Mucosa of rectum (tissue), 2 donors: ENCODE results near the gene PPP1R14C.
A peak's percentile ranks its signal among the peaks of the same experiment; 100 is the strongest.
"Not testable (repeated sequence)": the region's sequence is repeated elsewhere in the genome, so short reads cannot be mapped to it uniquely, and the experiment has no call there.

Experiments used
- H3K27ac ChIP-seq, 2 donors: one replicate each; pipeline ENCODE4 v1.7.0; 2013; ENCODE audit warnings: inconsistent platforms in 2 of 2, low read depth in 2 of 2, low read length in 2 of 2
- H3K27me3 ChIP-seq, 2 donors: one replicate each; pipeline ENCODE4 v1.7.0; 2013; ENCODE audit warnings: low read length in 2 of 2; ENCODE audit not compliant: control insufficient read depth in 2 of 2, insufficient read depth in 2 of 2
- H3K36me3 ChIP-seq, 2 donors: one replicate each; pipeline ENCODE4 v1.7.0; 2013; ENCODE audit warnings: low read length in 2 of 2; ENCODE audit not compliant: control insufficient read depth in 2 of 2, insufficient read depth in 2 of 2
- H3K4me1 ChIP-seq, 2 donors: one replicate each; pipeline ENCODE4 v1.7.0; 2013; ENCODE audit warnings: low read length in 2 of 2, mild to moderate bottlenecking in 1 of 2; ENCODE audit not compliant: control insufficient read depth in 2 of 2, insufficient read depth in 2 of 2
- H3K4me3 ChIP-seq, 2 donors: one replicate each; pipeline ENCODE4 v1.7.0; 2013; ENCODE audit warnings: low read length in 2 of 2
- H3K9ac ChIP-seq, 2 donors: one replicate each; pipeline ENCODE4 v1.7.0; 2013; ENCODE audit warnings: low read length in 2 of 2, low read depth in 1 of 2, mild to moderate bottlenecking in 1 of 2
- H3K9me3 ChIP-seq, 2 donors: one replicate each; pipeline ENCODE4 v1.7.0; 2013; ENCODE audit warnings: low read length in 2 of 2; ENCODE audit not compliant: control insufficient read depth in 2 of 2
- donor health status: healthy.
- donor health status: Normal muscosa, but diverticular disease.

PPP1R14C gene

DNA sequence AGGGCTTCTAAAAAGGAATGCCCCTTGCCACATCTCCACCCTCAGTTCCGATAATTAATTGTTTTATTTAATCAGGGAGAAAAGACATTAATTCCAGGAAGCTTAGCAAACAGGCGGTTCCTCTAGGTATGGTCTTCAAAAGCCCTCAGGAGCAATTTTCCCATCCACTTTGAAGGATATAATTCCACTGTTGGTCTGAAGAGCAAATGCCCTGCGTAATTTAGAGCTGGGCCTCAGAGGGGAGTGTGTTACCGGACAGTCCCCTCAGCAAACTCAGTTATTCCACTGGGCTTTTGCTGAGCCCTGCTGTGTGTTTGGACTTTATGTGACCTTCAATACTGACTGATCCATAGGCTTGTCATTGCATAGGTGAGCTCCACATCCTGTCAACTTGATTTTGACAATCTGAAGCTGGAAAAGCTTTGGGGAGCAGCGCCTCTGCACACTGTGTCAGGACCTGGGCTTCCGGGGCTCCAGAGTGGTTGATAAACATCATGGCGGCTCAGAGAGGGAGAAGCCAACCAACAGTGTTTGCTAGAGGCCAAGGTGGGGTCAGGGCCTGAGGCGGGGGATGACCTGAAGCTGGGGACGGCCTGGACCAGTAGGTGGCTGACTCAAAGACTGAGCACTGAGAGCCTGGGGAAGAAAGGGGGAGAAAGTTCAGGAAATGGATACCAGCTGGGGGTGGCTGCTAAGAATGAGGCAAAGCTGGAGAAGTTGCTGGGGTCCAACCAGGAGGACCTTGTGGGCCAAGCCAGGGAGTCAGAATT, 43.5 kb downstream of the PPP1R14C start:
- Histone ChIP-seq H3K4me3 (no peak overlapping the region), H3K9me3 (no peaks in the 10 kb centered on the region), H3K4me1 (peaks cover 17 to 41% of the 10 kb centered on the region in 2 donors), H3K27me3 (no peaks in the 10 kb centered on the region), H3K36me3 (no peaks in the 10 kb centered on the region), H3K9ac (no peak overlapping the region), H3K27ac (peak overlapping the region; percentile 76 to 80)

DNA sequence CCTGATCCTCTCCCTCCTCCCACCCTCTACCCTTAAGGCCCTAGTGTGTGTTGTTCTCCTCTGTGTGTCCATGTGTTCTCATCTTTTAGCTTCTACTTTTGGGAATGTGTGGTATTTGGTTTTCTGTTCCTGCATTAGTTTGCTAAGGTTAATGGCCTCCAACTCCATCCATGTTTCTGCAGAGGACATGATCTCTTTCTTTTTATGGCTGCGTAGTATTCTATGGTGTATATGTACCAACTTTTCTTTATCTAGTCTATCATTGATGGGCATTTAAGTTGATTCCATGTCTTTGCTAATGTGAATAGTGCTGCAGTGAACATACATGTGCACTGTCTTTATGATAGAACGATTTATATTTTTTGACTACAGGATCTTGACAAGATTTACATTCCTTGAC, 44.6 kb downstream of the PPP1R14C start:
- not testable (repeated sequence) for H3K9ac ChIP-seq, H3K9me3 ChIP-seq, H3K27ac ChIP-seq, H3K27me3 ChIP-seq, H3K4me3 ChIP-seq, H3K36me3 ChIP-seq
- peaks cover 16 to 38% of the 10 kb centered on the region in 2 donors for H3K4me1 ChIP-seq

DNA sequence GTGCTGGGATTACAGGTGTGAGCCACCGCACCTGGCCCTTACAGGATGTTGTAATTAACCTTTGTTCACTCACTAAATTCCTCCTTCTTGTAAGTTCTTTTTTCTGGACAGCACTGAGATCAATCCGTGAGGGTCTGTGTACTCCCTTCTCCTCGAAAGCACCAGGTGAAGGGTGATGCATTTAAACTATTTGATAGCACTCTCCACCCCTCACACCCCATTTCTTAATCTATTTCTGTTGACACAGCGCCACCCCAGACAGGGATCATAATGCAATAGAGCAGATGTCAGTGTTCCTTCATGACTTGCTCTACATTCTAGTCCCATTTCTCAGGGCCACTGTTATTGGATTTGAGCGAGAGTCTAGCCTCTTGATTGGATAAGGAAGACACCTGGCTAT, 46.3 kb downstream of the PPP1R14C start:
- Histone ChIP-seq H3K4me3 (no peak overlapping the region), H3K36me3 (no peaks in the 10 kb centered on the region), H3K9ac (no peak overlapping the region), H3K27ac (peak overlapping the region in 1 of 2 donors; percentile 5), H3K27me3 (no peaks in the 10 kb centered on the region), H3K4me1 (peaks cover 8 to 26% of the 10 kb centered on the region in 2 donors), H3K9me3 (no peaks in the 10 kb centered on the region)

DNA sequence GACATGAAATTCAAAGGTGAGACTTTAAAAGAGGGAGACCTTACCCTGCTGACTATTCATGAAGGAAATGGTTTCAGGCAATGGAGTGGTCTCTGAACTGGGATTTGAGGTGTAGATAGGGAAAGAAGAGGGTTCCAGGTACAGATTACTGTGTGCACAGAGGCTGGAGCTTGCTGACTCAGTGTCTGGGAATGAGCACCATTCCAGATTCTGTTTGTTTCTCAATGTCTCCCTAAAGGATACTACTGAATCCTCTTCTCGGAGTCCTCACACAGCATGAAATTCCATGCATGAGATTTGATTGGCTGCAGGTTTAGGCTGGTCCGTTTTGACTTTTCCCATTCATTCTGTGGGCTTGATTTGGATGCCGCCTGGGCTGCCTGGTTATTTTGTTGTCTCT, 49.0 kb downstream of the PPP1R14C start:
- H3K27me3 ChIP-seq, result no peaks in the 10 kb centered on the region
- H3K27ac ChIP-seq, result no peak overlapping the region
- H3K4me3 ChIP-seq, result no peak overlapping the region
- H3K9ac ChIP-seq, result no peak overlapping the region
- peaks cover 11 to 16% of the 10 kb centered on the region in 2 donors for H3K4me1 ChIP-seq
- no peaks in the 10 kb centered on the region for H3K36me3 ChIP-seq
- H3K9me3 ChIP-seq, result no peaks in the 10 kb centered on the region

DNA sequence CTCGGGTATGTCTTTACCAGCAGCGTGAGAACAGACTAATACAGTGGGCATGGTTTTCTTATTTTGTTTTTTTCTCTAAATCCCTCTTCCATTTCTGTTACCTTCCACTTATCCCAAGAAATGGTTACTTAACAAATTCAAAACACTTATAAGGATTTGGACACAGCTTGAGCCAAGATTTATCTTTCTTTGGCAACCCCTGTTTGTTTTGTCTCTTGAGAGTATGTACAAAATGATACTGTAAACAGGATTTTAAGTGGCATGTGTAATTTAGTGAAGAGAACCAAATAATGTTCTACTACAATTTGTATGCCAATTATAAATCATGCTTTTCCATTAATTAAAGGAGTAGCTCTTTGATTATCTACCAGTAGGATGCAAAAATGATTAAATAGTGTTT, 51.4 kb downstream of the PPP1R14C start:
- peaks cover 16 to 19% of the 10 kb centered on the region in 2 donors for H3K4me1 ChIP-seq
- H3K9ac ChIP-seq, result no peak overlapping the region
- H3K9me3 ChIP-seq, result no peaks in the 10 kb centered on the region
- H3K27me3 ChIP-seq, result no peaks in the 10 kb centered on the region
- H3K36me3 ChIP-seq, result no peaks in the 10 kb centered on the region
- H3K27ac ChIP-seq, result no peak overlapping the region
- H3K4me3 ChIP-seq, result no peak overlapping the region

DNA sequence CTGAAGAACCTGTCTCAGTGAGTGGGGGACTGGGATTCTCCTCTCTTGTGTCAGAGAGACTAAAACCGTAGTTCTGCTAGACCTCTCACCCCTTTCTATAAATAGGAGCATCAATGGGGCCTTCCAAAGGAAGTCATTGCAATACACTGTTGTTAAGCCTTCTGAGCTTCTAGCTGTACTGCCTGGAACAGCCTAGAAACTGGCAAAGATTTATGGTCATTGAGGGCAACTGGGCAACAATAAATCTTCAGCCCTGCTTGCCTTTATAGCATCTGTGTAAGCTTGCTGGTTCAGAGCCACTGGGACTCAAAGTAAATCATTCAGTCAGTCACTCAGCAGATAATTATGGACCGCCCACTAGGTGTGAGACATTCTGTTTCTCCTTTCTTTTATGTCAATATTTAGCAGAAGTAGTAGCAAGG, 53.2 kb downstream of the PPP1R14C start:
- H3K36me3 ChIP-seq, result no peaks in the 10 kb centered on the region
- H3K27me3 ChIP-seq, result no peaks in the 10 kb centered on the region
- H3K9me3 ChIP-seq, result no peaks in the 10 kb centered on the region
- peak overlapping the region in 1 of 2 donors; percentile 58 for H3K9ac ChIP-seq
- no peak overlapping the region for H3K4me3 ChIP-seq
- H3K27ac ChIP-seq, result peak overlapping the region; percentile 82 to 88
- peaks cover 26 to 29% of the 10 kb centered on the region in 2 donors for H3K4me1 ChIP-seq

DNA sequence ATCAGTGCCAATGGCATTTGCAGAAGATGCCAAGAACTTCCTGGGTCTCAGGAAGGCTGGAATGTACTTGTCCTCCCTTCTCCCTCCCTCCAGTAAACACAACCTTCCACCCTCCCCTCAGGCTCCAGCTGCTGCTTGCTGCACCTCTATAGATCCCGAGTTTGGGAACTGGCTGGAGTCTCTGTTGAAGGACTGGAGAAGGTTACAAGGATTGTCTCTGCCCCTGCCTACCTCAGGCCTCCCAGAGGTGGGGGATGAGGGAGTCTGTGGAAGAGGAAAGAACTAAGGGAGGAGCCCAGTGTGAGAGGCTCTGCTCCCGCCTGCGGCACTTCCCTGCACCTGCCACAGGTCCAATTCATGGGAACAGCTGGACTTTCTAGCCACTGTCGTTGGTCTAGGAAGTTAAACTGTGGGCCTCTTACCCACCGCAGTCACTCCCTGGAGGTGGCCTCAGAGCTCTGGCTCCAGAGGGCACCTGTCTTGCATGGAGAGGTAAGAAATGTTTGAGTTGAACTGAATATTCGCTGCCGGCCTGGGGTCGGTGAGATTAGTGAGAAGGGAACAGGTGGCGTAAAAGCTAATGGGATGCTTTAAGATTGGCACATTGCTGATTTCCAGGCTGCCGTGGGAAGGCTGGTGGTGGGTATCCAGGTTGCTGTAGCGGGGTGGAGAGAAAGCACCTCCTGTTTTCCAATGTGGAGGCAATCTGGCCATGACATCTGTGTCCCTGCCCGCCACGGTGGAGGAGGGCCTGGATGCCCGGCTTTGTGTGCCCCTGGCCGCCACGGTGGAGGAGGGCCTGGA, 54.3 kb downstream of the PPP1R14C start:
- peaks cover 34 to 40% of the 10 kb centered on the region in 2 donors for H3K4me1 ChIP-seq
- peak overlapping the region; percentile 49 to 56 for H3K9ac ChIP-seq
- H3K27ac ChIP-seq, result peak overlapping the region; percentile 82 to 88
- no peaks in the 10 kb centered on the region for H3K27me3 ChIP-seq
- peak overlapping the region in 1 of 2 donors; percentile 26 for H3K4me3 ChIP-seq
- H3K36me3 ChIP-seq, result no peaks in the 10 kb centered on the region
- H3K9me3 ChIP-seq, result no peaks in the 10 kb centered on the region

DNA sequence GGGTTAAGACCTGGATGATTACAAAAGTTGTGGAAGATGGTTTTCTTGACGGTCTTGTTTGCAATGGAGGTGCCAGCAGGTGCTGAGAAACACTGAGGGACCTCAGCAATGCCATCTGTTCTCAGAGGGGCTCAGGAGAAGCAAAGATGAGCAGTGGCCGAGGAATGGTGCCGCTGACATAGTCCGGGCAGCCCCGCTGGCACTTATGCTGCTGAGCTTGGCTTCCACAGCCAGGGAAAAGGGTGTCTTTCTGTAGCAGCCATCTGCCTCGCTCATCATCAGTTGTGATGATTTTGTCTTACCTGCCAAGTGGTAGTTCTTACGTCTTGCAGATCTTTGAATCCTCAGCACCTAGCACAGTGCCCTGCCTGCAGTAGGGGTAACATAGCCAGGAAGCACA, 55.7 kb downstream of the PPP1R14C start:
- H3K4me1 ChIP-seq, result peaks cover 46 to 51% of the 10 kb centered on the region in 2 donors
- no peak overlapping the region for H3K9ac ChIP-seq
- H3K27me3 ChIP-seq, result no peaks in the 10 kb centered on the region
- no peaks in the 10 kb centered on the region for H3K36me3 ChIP-seq
- no peaks in the 10 kb centered on the region for H3K9me3 ChIP-seq
- H3K4me3 ChIP-seq, result no peak overlapping the region
- no peak overlapping the region for H3K27ac ChIP-seq

DNA sequence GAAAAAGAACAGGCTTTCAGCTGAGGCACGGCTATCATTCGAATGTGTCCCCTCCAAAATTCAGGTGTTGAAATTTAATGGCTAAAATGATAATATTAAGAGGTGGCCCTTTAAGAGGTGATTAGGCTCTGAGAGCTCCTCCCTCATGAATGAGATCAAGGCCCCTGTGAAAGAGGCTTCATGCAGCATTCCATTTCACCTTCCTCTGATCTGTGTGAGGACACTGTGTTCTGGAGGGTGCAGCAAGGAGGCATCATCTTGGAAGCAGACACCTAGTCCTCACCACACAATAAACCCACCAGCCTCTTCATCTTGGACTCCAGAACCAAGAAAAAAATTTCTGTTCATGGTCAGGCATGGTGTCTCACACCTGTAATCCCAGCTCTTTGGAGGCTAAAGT, 56.4 kb downstream of the PPP1R14C start:
- no peak overlapping the region for H3K4me3 ChIP-seq
- H3K4me1 ChIP-seq, result peaks cover 46 to 51% of the 10 kb centered on the region in 2 donors
- no peaks in the 10 kb centered on the region for H3K9me3 ChIP-seq

DNA sequence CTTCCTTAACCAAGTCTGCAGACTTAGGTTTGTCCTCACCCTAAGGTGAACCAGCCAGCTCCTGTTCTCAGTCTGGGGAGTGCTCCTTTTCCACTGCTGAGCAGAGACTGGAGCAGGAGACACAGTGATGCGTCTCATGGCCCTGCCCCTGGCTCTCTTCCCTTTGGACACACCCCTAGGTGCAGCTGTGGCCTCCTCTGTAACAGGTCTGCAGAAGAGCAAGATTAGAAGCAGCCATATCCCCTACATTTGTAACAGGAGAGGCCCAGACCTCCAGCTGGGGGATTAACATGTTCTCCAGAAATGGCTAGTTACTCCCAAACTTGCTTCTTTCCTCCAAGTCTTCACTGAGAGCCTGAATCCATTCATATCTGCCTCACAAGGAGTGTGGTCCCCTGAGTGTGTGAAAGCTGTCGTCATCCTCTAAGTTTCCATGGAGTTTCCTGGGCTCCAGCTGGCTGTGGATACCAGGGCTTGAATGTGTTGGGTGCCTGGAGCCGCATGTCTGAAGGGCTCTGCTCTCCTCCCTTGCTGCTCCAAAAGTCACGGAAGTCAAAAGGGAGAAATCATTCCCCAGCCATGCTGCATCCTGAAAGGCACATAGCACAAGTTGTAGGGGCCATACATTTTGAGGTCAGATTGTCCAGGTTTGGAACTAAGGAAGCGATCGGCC, 57.7 kb downstream of the PPP1R14C start:
- Histone ChIP-seq H3K9ac (peak overlapping the region in 1 of 2 donors; percentile 26), H3K4me3 (no peak overlapping the region), H3K9me3 (no peaks in the 10 kb centered on the region), H3K27me3 (no peaks in the 10 kb centered on the region), H3K4me1 (peaks cover 50 to 51% of the 10 kb centered on the region in 2 donors), H3K36me3 (no peaks in the 10 kb centered on the region), H3K27ac (peak overlapping the region; percentile 93 to 95)

More for the DNA sequence above, 56.4 kb downstream of the PPP1R14C start:
- Histone ChIP-seq H3K27me3 (no peaks in the 10 kb centered on the region), H3K27ac (no peak overlapping the region), H3K36me3 (no peaks in the 10 kb centered on the region), H3K9ac (no peak overlapping the region)
